ENCODE results near the gene HNRNPR.
A peak's percentile ranks its signal among the peaks of the same experiment; 100 is the strongest.
"Not testable (repeated sequence)": the region's sequence is repeated elsewhere in the genome, so short reads cannot be mapped to it uniquely, and the experiment has no call there.

Gene HNRNPR

DNA sequence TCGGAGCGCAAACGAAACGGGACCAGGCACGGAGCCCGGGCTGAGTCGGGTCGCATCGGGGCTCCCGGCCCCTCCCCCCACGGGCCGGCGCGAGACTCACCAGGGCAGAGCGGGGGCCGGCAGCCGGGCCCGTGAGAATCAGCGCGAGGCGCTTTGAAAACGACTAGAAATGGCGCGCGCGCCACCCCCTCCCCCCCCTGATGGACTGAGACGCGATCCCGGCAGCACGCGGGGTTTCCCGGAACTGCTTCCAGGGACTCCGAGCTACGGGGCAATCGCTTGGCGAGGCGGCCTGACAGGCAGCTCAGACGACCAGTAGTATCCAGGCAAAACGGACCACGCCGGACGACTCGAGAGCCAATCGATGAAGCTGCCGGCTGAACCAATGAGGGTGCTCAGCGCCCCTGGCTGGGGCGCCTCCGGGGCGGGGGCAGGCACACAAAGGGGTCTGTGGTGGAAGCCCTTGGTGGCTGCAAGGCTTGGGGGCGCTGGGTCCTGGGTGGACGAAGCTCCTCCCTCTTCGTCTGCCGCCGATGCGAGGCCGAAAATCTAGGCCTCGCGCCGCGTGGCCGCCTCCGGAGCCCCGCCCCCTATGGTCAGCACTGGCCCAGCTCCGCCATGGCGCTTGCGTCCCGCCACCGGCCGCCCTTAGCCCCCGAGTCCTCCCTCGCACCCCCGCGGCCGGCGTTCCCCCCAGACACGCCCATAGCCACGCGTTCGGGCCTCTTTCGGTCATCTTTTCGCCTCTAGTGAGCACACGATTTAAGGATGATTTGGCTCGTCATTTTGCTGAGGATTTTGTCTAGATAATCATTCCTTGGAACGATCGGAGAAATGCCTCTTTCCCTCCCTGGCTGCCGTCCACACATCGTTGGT is at the start of gene HNRNPR:
HNRNPR (minus strand) TSS at position 174 of the 876 bp plus-strand sequence. CDS start 3,276 bp downstream, outside the sequence.
- peak; percentile 99 for DNase-seq

DNA sequence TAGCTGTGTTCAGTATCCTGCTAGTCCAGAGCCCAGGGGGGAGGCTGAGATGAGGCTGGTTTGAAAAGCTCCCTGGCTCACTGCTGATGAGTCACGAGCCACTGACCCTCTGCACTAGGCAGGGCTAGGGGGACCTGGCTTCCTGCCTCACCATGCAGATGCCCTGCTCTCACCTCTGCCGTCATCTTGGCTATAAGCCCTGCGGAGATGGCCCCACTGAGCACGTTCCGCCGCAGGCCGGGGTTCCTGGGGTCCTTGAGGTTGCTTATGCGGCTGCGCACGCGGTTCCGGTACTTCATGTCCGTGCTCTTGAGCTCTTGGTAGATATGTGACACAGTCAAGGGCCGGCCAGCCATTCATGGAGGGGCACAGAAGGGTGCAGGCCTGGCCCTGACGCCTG is 49.6 kb upstream of the HNRNPR start:
- no peak for DNase-seq

DNA sequence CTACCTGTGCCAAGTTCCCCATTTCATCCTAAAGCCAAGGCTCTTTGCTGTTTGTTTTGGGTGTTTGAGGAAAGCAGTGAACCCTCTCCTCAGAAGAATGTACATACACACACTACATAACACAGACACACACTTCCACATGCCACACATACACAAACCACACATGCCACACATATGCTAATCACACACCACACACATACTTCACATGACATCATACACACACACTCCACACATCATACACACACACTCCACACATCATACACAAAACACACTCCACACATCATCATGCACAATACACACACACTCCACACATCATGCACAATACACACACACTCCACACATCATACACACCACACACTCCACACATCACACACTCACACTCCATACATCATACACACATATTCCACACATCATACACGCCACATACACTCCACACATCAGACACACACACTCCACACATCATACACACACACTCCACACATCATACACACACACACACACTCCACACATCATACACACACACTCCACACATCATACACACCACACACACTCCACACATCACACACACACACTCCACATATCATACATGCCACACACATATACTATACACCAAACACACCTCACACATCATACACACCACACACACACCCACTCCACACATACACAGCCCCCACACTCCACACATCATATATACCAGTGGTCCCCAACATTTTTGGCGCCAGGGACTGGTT is 48.2 kb upstream of the HNRNPR start:
- no peak for DNase-seq

DNA sequence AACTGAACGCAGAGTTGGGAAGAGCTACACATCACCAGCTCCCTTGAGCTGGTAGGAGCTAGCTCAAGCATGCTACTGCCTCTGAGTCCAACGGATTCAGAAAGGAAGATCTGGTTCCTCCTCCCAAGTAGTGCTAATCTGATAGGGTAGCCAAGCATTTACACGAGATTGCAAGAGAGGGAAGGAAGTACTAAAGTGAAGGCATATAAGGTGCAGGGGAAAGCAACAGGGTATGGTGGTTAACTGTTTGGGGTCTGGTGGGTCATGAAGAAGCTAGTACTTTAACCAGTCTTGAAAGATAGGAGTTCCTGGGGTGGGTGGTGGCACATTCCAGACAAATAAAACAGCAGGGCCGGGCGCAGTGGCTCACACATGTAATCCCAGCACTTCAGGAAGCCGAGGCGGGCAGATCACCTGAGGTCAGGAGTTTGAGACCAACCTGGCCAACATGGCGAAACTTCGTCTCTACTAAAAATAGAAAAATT is 45.8 kb upstream of the HNRNPR start:
- DNase-seq, result no peak

DNA sequence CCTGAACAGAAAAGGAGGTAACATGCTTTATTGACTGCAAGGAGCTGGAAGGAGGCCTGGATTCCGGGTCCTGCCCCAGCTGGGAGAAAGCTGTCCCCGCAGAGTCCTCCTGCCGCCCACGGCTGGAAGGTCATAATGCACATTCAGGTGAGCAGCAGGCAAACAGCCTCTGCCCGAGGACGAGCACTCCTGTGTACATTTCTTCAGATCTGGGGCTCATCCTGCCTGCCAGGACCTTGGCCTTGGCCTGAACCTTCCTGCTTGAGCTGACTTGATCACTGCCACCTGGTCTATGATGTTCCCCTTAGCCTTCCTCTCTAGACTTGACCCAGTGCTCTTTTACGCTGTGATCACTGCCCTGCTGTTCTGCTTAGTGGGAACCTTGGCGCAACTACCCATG is 43.4 kb upstream of the HNRNPR start:
- DNase-seq, result no peak

DNA sequence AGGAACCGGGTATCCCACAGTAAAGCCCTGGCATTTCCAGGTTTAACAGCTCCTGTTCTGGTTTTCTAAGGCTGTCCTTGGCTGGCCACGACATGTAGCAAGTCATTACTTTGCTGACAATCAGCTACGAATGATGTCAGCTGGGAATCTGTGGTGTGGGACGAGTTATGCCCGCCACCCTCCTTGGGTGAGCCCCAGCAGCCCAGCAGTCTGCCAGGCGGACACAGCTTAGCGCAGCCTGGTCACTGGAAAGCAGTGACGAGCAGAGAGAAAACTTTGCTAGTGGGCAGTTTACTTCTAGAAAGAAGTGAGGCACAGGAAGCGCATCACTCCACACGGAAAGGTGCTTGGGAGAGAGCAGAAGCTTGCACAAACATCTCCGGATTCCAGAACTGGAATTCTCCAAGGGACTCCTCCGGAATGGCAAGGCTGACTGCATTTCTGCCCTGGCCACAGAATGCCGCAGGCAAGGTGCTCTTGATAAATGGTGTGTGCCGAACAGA is 41.1 kb upstream of the HNRNPR start:
- DNase-seq, result no peak

DNA sequence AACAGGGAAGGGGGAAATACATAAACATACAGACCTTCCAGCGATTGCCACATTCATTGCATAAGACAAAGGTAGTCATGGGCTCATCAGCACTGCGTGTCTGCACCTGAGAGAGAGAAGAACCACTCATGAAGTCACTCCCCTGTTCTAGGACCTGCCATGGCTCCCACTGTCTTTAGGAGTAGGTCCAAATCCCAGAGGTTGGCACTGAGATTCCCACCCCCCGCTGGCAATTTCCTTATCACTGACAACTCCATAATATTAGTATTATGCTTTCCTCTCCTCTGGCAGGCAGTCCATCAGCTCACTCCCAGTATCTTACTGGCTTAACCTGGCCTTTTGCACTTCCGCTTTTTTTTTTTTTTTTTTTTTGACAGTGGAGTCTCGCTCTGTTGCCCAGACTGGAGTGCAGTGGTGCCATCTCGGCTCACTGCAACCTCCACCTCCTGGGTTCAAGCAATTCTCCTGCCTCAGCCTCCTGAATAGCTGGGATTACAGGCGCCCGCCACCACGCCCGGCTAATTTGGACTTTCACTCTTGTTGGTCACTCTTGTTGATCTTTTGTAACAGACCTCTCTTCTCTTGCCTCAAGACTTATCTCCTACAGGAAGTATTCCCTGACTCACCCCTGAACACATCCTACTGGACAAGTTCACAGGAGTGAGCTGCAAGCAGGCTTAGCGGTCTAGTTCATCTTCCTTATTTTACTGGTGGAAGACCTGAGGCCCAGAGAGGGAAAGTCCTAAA is 40.4 kb upstream of the HNRNPR start:
- DNase-seq, result no peak

DNA sequence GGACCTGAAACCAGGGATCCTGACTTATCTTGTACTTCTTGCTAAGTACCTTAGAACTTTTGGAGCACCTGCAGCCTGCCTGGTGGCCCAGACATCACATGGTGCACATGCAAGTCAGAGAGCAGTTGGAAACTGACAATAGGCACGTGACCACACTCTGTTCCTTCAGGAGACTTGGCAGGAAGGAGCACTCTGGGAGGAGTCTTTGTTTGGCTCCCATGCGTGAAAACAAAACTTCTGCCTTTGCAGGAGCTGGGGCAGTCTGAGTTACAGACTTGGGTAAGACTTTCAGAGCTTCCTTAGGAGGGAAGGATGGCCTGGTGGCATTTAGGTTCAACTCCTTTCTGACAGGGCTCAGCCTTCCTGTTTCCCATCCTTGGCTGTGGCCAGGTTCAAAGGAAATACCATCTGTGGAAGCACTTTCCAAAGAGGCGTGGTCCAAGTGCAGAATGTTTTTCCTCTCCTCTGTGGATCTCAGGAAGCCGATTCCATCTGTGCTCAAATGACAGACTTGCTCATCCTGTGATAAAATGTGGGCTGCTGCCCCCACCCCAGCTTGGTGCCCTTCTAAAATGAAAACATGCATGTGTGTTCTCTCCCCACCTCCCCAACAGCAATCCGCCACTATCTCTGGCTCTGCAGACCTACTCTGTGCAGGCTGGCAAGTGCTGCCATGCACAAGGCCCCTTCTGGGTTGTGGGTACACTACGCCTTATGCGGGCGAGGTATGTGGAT is 39.7 kb upstream of the HNRNPR start:
- DNase-seq, result no peak

DNA sequence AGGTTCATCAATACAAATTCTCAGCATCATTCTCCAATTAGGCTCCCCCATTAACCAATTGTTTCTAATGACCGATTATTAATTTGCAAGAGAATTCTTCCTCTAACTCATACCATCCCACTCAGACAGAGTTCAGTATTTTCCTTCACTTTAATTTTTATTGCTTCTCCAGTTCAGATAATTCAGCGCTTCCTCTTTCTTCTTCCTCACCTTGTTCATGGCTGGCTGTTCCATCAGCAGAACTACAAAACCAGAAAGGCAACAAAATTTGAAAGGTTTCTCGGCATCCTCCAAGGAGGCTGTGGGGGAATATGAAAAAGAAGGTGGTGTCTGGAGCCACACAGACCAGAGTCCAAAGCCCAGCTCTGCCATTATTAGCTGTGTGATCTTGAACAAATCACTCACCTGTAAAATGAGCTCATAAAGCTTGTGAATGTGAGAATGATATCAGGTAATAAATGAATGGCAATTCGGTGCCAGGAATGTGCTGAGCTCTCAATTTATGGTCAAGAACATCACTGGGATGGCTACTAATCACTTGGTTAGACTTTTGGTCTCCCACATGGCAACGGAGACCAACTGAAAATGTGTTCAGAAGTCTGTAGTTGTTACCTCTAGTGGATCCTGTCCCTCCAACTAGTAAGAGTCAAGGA is 37.3 kb upstream of the HNRNPR start:
- DNase-seq, result no peak

DNA sequence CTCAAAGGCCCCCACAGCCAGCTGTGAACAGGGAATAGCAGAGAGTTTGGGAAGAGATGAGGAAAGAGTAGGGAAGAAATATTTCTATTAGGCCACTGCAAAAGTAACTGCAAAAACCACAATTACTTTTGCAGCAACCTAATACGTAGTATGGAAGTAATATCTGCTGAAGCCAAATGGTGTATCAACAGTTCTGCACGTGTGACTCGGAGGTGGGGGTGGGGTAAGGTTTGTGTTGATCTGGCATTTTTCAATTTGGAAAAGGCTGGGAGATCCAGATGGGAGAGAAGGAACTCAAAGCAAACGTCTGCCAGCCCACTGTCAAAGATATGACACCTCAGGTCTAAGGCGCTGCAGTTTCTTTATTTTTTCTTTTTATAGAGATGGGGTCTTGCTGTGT is 36.6 kb upstream of the HNRNPR start:
- no peak for DNase-seq

DNA sequence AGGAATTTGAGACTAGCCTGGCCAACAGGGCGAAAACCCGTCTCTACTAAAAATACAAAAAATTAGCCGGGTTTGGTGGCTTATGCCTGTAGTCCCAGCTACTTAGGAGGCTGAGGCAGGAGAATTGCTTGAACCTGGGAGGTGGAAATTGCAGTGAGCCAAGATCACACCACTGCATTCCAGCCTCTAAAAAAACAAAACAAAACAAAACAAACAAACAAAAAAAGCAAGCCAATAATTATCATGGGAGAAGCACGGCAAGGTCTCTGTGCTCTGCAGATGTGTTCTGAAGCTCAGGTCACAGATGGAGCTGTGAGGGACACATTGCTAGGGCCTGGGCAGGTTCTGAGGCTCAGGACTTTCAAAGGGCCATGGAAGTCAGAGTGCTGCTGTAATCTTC is 36.2 kb upstream of the HNRNPR start:
- DNase-seq, result not testable (repeated sequence)

DNA sequence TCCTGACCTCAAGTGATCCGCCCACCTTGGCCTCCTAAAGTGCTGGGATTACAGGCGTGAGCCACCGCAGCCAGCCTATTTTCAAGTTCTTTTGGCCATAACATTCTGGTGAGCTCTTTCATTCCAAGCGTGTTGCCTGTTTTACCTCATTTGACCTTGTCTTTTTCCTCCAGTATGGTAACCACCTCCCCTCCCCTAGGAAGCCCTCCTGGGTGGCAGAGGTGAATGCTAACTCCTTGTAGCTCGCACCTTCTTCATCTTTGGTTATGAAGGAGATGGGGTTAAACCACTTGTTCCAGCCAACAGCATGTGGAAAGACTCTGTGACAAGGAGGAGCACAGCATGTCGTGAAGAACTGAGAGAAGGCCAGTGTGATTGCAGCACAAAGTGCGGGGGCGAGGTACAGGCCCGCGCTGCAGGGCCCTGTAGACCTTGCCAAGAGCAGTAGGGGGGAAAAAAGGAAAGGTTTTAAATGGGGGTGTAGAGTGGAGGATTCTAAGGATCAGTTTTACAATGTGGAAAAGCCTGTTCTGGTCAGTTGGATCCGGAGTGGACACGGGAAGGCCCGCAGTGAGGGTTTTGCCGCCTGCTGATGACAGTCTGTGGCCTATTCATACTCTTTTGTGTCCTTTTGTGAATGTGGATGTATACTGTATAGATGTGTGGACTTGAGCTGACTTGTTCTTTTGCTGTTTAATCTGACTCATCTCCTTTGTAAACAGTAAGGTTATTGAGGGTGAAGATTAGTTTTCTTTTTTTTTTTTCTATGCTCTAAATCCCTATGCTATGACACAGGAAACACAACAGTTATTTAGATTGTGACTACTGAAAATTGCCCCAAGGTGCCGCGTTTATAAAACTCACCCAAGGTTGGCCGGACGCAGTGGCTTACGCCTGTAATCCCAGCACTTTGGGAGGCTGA is 33.1 kb upstream of the HNRNPR start:
- DNase-seq, result peak; percentile 40

DNA sequence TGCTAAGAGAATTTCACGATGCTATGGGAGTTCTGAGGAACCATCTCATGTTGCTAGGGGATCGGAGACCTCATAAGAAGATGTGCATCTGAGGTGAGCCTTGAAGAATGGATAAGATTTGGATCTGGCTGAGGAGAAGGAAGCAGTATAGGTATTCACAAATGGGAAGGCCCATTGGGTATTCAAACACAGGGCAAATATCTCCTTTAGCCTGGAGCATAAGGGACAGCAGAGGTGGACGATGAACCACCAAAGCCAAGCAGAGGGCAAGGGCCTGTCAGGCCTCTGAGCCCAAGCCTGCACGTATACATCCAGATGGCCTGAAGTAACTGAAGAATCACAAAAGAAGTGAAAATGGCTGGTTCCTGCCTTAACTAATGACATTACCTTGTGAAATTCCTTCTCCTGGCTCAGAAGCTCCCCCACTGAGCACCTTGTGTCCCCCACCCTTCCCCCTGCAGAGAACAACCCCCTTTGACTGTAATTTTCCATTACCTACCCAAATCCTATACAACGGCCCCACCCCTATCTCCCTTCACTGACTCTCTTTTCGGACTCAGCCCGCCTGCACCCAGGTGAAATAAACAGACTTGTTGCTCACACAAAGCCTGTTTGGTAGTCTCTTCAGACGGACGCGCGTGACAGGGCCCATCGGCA is 30.1 kb upstream of the HNRNPR start:
- not testable (repeated sequence) for DNase-seq

DNA sequence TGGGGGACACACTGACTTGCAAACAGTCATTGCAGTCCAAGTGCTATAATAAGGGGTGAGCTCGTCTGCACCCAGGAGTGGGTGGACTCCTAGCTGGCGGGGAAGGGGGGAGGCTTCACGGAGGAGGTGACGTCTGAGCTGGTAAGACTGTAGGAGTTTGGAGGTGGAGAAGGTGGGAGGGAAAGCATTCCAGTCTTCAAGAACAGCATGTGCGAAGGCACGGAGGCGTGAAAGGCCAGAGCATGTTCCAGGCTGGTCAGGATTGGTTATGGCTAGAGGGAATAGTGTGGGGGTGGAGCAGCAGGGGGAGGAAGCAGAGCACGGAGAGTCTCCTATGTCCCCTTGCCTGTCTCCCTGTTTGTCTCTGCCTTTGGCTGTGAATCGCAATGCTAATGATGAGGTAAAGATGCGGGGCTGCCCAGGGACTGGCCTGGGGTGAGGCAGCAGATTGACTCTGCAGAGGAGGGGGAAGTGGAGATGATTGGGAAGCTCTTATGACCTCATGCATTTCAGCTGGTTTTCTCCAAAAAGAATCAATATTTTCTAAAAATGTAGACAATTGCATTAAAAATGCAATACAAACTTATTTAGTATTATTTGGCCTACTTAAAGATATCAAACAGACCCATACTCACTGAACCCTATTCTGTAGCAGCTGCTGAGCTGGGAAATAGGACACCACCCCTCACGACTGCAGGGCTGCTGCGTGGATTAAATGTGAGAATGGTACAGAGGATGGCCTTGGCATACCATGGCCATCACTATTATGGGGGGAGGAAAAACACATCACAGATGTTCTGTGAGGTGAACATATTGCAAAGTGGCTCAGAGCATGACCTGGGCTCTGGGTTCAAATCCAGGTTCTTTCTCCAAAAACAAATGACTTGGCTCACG is 28.1 kb upstream of the HNRNPR start:
- DNase-seq, result no peak

DNA sequence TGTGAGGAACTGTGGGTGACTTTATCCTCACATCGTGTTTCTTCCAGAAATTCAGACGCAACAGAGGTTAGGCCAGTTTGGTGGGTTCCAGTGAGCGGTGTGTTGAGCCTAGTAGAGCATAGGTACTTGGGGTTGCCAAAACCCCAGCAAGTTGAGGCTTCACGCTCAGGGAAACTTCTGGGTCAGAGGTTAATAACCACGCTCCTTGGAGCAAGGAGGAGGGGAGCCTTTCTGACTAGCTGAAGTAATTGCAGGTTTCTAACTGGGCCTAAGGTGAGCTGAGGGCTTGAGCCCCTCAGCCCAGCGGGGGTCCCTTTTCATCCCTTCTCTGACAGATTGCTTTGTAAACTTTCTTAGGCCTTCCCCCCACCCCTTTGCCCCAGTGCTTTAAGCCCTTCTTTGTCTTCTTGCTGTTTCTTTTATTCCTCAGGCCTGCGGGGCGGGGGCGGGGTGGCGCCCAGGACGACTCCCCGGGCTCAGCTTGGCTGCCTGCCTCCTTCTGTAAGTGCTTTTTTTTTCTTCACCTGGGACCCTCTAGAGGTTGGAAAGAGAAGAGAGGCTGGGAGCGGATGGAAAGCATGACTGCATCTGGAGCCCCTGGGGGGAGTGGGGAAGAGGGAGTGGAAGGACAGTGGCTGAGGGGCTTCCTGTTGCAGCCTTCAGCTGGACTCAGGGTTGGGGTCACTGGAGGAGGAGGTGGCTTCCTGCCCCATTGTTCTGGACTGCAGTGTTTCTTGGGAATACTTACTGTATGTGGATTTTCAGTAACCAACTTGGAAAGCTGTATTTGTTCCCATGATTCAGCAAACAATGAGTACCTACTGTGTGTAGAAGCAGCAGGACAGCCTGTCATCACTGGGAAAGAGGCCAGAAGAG is 26.9 kb upstream of the HNRNPR start:
- no peak for DNase-seq

DNA sequence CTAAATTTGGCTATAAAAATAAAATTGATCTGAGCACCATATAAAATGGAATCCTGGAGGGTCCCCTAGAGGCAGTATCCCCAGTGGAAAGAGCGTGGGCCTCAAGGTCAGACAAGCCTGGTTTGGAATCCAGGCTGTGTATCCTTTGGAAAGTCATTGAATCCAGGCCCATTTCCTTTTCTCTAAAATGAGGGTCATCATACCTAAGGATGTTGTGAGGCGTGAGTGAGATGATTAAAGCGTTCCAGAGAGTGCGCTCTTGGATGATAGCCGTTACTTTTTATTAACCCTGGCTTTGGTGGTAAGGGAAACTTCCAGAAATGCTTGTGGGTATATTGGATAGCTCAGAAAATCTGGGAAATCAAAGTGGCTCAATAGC is 26.2 kb upstream of the HNRNPR start:
- DNase-seq, result no peak

DNA sequence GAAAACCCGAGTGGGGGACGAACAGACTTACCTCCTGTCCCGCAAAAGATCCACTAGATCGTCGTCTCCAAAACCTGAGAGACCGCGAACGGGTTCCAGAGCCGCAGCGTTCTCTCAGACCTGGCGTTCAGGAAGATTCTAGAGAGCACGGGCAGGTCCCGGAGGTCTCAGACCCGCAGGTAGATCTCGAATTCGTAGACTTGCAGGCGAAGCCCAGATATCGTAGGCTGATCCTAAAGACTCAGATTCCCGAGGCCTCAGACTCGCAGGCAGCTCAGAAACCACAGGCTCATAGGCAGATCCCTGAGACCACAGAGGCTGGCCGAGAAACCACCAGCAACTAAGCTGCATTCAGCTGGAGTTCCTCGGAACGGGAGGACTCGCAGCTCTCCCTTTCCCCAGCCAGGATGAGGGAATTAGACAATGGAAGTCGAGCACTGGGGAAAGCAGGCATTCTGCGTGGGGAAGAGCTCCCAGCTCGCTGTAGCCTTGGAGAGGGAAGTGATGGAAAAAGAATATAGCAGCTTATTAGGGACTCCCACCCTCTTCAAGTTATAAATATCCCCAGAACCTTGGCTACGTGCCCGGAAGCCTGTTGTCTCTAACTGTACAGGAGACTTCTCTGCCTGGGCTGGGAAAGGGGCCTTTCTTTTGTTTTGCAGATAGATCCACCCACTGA is 25.4 kb upstream of the HNRNPR start, which contains the start of gene ZNF436:
ZNF436 (minus strand) TSS at position 502 of the 679 bp plus-strand sequence. CDS start 1,831 bp downstream, outside the sequence.
- peak; percentile 59 for DNase-seq
